K562 (cell line): ENCODE results near the gene SPAG16.

ENCODE experiments used
- ADNP ChIP-seq: fragments of 200-800 bp; sonication (Bioruptor generic); IDR thresholded peaks from 2 replicates; pipeline ENCODE4 v1.6.1; 2016; ENCODE audit warnings: missing genetic modification characterization, missing compliant biosample characterization
- TEAD4 ChIP-seq, 2 experiments: sonication (generic) in 1 of 2; formaldehyde crosslinking in 1 of 2; IDR thresholded peaks; 2 replicates each; pipeline versions ENCODE4 v1.6.1 to v1.8.0; 2012 to 2022; ENCODE audit warnings: borderline replicate concordance in 1 of 2, inconsistent platforms in 1 of 2, low read length in 1 of 2, mild to moderate bottlenecking in 1 of 2, missing genetic modification reagents in 1 of 2
- ZNF589 ChIP-seq: fragments of 200-800 bp; sonication (Bioruptor generic); IDR thresholded peaks from 2 replicates; pipeline ENCODE4 v1.6.1; 2016; ENCODE audit warnings: low read depth, missing genetic modification characterization, missing compliant biosample characterization
- TF ChIP-seq, protein P1 (sequence below), 3 experiments: IDR thresholded peaks in 2 of 3; conservative IDR thresholded peaks in 1 of 3; 2 replicates each; pipeline ENCODE4 v1.5.1; 2011 to 2012; ENCODE audit warnings: low read length in 3 of 3, mild to moderate bottlenecking in 3 of 3, control low read depth in 2 of 3, improper control_type of control experiment in 1 of 3, inconsistent platforms in 1 of 3, low read depth in 1 of 3, mixed read lengths in 1 of 3, moderate library complexity in 1 of 3; ENCODE audit not compliant: insufficient read depth in 2 of 3

DNA sequence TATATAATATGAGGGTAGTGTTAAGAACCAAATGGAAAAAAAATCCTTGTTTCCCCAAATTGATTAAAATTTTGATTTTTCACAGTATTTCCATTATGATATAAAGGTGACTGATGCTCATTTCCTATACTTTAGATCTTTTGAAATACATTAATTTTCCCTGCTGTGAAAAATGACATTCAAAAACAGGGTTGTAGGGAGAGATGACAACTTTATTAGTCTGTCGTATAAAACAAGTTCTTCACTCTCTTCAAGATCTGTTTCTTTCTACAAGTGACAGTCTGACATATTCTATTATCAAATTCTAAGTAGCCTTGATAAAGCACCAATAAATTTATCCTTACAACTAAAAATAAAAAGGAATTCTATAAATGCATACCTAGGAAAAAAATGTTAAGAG is 1081.3 kb downstream of the SPAG16 start:
- TF ChIP-seq, protein P1, sequence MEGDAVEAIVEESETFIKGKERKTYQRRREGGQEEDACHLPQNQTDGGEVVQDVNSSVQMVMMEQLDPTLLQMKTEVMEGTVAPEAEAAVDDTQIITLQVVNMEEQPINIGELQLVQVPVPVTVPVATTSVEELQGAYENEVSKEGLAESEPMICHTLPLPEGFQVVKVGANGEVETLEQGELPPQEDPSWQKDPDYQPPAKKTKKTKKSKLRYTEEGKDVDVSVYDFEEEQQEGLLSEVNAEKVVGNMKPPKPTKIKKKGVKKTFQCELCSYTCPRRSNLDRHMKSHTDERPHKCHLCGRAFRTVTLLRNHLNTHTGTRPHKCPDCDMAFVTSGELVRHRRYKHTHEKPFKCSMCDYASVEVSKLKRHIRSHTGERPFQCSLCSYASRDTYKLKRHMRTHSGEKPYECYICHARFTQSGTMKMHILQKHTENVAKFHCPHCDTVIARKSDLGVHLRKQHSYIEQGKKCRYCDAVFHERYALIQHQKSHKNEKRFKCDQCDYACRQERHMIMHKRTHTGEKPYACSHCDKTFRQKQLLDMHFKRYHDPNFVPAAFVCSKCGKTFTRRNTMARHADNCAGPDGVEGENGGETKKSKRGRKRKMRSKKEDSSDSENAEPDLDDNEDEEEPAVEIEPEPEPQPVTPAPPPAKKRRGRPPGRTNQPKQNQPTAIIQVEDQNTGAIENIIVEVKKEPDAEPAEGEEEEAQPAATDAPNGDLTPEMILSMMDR (IDR thresholded peaks at IDR 0.05 in 2 of 3, conservative IDR thresholded peaks at IDR 0.05 in 1 of 3; ENCODE audit: insufficient read depth in 2 of 3, low read depth in 1 of 3, low read length in 3 of 3), result no peak
- TF ChIP-seq TEAD4 (IDR thresholded peaks at IDR 0.05; ENCODE audit: low read length) (no peak), TEAD4 (CRISPR knock-in tag; IDR thresholded peaks at IDR 0.05; ENCODE audit: borderline replicate concordance) (no peak), ZNF589 (CRISPR knock-in tag) (no peak), ADNP (no peak)
